Endodermal cell (in vitro differentiated cells): Measurements from ENCODE around the gene NFATC2. TPM values are rescaled to one million over a fixed set of nuclear protein-coding genes. Genes with fewer than 3 reads are reported as not detected.

ENCODE experiments used
- DNase-seq: peaks from one replicate; pipeline ENCODE4 v3.0.0-alpha.2; 2017
- H3K27ac ChIP-seq: 2 replicates; pipeline ENCODE4 v1.5.1; 2013; ENCODE audit warnings: mild to moderate bottlenecking, low read depth, low read length, moderate library complexity
- H3K27me3 ChIP-seq: 2 replicates; pipeline ENCODE4 v1.6.1; 2013; ENCODE audit warnings: mild to moderate bottlenecking, low read length, moderate library complexity; ENCODE audit not compliant: insufficient read depth, control insufficient read depth, poor library complexity, severe bottlenecking
- H3K36me3 ChIP-seq: 2 replicates; pipeline ENCODE4 v1.7.0; 2013; ENCODE audit warnings: mild to moderate bottlenecking, low read length, moderate library complexity; ENCODE audit not compliant: control insufficient read depth, insufficient read depth
- H3K4me1 ChIP-seq: one replicate; pipeline ENCODE4 v1.7.0; 2013; ENCODE audit warnings: low read length; ENCODE audit not compliant: control insufficient read depth, insufficient read depth
- H3K4me3 ChIP-seq: 2 replicates; pipeline ENCODE4 v1.5.1; 2013; ENCODE audit warnings: mild to moderate bottlenecking, low read length, moderate library complexity
- H3K9ac ChIP-seq: 2 replicates; pipeline ENCODE4 v1.6.1; 2013; ENCODE audit warnings: mild to moderate bottlenecking, low read length, moderate library complexity; ENCODE audit not compliant: poor library complexity, severe bottlenecking; ENCODE audit errors: extremely low read depth
- H3K9me3 ChIP-seq: 2 replicates; pipeline ENCODE4 v1.6.1; 2013; ENCODE audit warnings: mild to moderate bottlenecking, low read length, moderate library complexity; ENCODE audit not compliant: control insufficient read depth
- H3K27ac Mint-ChIP-seq: 2 replicates; pipeline ENCODE4 v1.8.0; 2020; ENCODE audit warnings: mixed read lengths
- H3K27me3 Mint-ChIP-seq: 2 replicates; pipeline ENCODE4 v1.8.0; 2021; ENCODE audit warnings: mild to moderate bottlenecking, mixed read lengths; ENCODE audit not compliant: insufficient read depth
- H3K36me3 Mint-ChIP-seq: 2 replicates; pipeline ENCODE4 v1.8.0; 2020; ENCODE audit warnings: low read depth, mixed read lengths
- H3K4me1 Mint-ChIP-seq: 2 replicates; pipeline ENCODE4 v1.8.0; 2020; ENCODE audit warnings: mixed read lengths
- H3K4me3 Mint-ChIP-seq: 2 replicates; pipeline ENCODE4 v1.8.0; 2020; ENCODE audit warnings: mild to moderate bottlenecking, moderate library complexity, mixed read lengths
- H3K9me3 Mint-ChIP-seq: 2 replicates; pipeline ENCODE4 v1.8.0; 2020; ENCODE audit warnings: mild to moderate bottlenecking, mixed read lengths
- WGBS, 2 experiments: methylation state at CpG; one replicate each; pipeline versions ENCODE4 v1.1.5 to v1.1.7; 2013; ENCODE audit warnings: missing lambda C conversion rate in 2 of 2, mixed read lengths in 1 of 2; ENCODE audit not compliant: insufficient coverage in 1 of 2, insufficient read length in 1 of 2; 5-methylcytosine and 5-hydroxymethylcytosine counted together
- total RNA-seq, 2 donors: library from RNA; stranded (reverse); fragmentation: NEBNext Ultra II Directional in 1 of 2; extraction: Animal tissue kit (Norgen Biotek cat#: 25700) in 1 of 2; gene quantifications; 2 replicates in 1 of 2; 3 replicates in 1 of 2; pipeline ENCODE4 v1.2.1, GENCODE V29; 2021
- TF ChIP-seq, protein P1 (sequence below): fragments of 200-600 bp; sonication (generic); conservative IDR thresholded peaks from 2 replicates; pipeline ENCODE4 v1.5.0; 2021; ENCODE audit warnings: antibody characterized with exemption, mild to moderate bottlenecking

Gene NFATC2
- total RNA-seq, 2 donors from 2014 or later, result 1.5 to 2.1 TPM

DNA sequence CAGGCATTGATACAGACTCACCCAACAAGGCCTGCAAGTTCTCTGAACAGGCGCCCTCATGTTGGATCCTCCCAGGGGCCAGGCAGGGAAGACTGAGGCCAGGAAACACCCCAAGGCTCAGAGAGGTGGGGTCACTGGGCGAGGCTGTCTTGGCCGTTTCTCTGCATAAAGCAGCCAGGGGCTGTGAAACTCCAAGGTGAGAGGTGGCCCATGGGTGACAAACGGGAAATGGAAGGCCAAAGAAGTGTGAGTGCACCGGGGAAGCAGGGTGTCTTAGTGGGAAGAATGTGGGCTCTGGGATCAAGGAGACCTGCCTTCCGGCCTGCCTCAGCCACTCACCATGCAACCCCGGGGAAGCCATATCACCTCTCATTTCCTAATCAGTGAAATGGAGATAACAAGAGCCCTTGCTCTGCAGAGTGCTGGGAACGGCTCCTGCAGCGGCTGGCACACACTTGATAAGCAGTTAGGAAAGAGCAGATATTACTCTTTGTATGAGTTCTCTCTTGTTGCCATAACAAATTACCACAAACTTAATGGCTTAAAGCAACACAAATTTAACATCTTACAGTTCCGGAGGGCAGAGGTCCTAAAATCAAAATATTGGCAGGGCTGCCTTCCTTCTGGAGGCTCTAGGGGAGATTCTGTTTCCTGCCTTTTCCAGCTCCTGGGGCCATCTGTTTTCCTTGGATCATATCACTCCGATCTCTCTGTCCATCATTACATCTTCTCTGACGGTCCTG lies 168.6 kb downstream of the NFATC2 start:
- peaks cover 20% of the 10 kb centered on the region for H3K4me1 Mint-ChIP-seq

DNA sequence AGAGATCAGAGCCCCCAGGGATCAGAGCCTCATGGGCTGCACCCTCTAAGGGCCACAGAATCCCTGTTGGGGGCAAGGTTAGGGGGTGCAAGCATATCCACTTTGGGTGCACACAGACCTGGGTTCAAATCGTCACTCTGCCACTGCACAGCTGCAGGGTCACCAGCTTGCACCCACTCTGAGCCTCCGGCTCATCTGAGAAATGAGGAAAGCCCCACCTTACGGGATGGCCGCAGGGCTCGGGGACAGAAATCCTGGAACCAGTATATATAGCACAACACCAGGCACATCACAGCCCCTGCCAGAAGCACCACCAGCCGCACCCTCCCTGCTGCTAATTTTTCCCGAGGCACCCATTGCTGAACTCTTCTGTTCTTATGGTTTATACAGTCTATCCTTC lies 169.6 kb downstream of the NFATC2 start:
- TF ChIP-seq, protein P1, sequence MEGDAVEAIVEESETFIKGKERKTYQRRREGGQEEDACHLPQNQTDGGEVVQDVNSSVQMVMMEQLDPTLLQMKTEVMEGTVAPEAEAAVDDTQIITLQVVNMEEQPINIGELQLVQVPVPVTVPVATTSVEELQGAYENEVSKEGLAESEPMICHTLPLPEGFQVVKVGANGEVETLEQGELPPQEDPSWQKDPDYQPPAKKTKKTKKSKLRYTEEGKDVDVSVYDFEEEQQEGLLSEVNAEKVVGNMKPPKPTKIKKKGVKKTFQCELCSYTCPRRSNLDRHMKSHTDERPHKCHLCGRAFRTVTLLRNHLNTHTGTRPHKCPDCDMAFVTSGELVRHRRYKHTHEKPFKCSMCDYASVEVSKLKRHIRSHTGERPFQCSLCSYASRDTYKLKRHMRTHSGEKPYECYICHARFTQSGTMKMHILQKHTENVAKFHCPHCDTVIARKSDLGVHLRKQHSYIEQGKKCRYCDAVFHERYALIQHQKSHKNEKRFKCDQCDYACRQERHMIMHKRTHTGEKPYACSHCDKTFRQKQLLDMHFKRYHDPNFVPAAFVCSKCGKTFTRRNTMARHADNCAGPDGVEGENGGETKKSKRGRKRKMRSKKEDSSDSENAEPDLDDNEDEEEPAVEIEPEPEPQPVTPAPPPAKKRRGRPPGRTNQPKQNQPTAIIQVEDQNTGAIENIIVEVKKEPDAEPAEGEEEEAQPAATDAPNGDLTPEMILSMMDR, result no peak
- Mint-ChIP-seq H3K27ac (no peak overlapping the region), H3K4me1 (peaks cover 20% of the 10 kb centered on the region), H3K9me3 (no peaks in the 10 kb centered on the region), H3K4me3 (no peak overlapping the region), H3K27me3 (peaks cover 61% of the 10 kb centered on the region), H3K36me3 (no peaks in the 10 kb centered on the region)
- peaks cover 9% of the 10 kb centered on the region for H3K4me1 ChIP-seq
- H3K4me3 ChIP-seq, result no peak overlapping the region
- H3K9me3 ChIP-seq, result no peaks in the 10 kb centered on the region
- 67 to 68% methylated on average over 6 to 7 of the region's 7 CpGs for WGBS, 2 experiments
- H3K27me3 ChIP-seq, result peaks cover 59% of the 10 kb centered on the region
- H3K27ac ChIP-seq, result no peak overlapping the region
- no peaks in the 10 kb centered on the region for H3K36me3 ChIP-seq
- DNase-seq, result no peak
- no peak overlapping the region for H3K9ac ChIP-seq

More for the DNA sequence above, 168.6 kb downstream of the NFATC2 start:
- Mint-ChIP-seq H3K27ac (peak overlapping the region; percentile 42), H3K27me3 (peaks cover 62% of the 10 kb centered on the region), H3K4me3 (no peak overlapping the region), H3K9me3 (no peaks in the 10 kb centered on the region), H3K36me3 (no peaks in the 10 kb centered on the region)
- H3K36me3 ChIP-seq, result no peaks in the 10 kb centered on the region
- H3K9ac ChIP-seq, result peak overlapping the region; percentile 23
- H3K27me3 ChIP-seq, result peaks cover 64% of the 10 kb centered on the region
- TF ChIP-seq, protein P1, result peak; percentile 5
- 59 to 89% methylated on average over 5 to 12 of the region's 12 CpGs for WGBS, 2 experiments
- peak; percentile 77 for DNase-seq
- H3K4me1 ChIP-seq, result peaks cover 9% of the 10 kb centered on the region
- H3K27ac ChIP-seq, result no peak overlapping the region
- H3K9me3 ChIP-seq, result no peaks in the 10 kb centered on the region
- H3K4me3 ChIP-seq, result no peak overlapping the region

DNA sequence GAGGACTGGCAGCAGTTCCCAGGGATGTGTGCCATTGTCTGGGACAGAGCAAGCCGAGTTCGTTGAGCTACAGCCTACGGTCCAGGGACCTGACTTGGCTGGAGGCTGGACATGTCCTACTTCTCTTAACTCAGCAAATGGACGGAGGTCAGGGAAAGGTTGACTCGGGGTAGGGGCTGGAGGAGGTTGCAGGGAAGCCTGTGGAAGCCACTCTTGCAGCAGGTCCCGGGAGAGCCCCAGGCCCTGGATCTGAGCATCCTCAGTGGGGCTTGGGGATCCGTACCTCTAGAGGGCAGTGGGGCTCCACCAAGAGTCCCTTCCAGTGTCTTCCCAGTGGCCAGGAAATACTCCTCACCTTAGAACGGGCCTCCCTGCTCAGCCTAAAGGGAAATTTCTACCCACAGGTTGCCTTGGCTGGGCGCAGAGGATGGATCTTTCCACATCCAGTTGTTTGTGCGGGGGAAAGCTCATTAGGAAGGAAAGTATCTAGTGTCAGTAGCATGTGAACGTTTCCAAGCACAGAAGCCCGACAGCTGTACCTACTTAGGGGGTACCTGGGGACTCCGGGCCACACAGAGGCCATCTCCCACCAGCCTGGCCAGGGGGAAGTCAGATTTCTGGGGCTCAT lies 170.2 kb downstream of the NFATC2 start:
- Mint-ChIP-seq H3K4me1 (peaks cover 21% of the 10 kb centered on the region), H3K36me3 (no peaks in the 10 kb centered on the region), H3K27me3 (peaks cover 58% of the 10 kb centered on the region), H3K9me3 (no peaks in the 10 kb centered on the region), H3K4me3 (no peak overlapping the region), H3K27ac (no peak overlapping the region)
- peaks cover 53% of the 10 kb centered on the region for H3K27me3 ChIP-seq
- H3K27ac ChIP-seq, result no peak overlapping the region
- peaks cover 9% of the 10 kb centered on the region for H3K4me1 ChIP-seq
- peak; percentile 93 for DNase-seq
- H3K9me3 ChIP-seq, result no peaks in the 10 kb centered on the region
- no peak overlapping the region for H3K4me3 ChIP-seq
- TF ChIP-seq, protein P1, result peak; percentile 91
- 56 to 58% methylated on average over 13 of the region's 13 CpGs for WGBS, 2 experiments
- H3K36me3 ChIP-seq, result no peaks in the 10 kb centered on the region
- H3K9ac ChIP-seq, result no peak overlapping the region
